Left ventricle myocardium superior (tissue), 1 donor: Measurements from ENCODE around the gene STRA8. TPM values are rescaled to one million over a fixed set of nuclear protein-coding genes. Genes with fewer than 3 reads are reported as not detected.
"Not testable (repeated sequence)": the region's sequence is repeated elsewhere in the genome, so short reads cannot be mapped to it uniquely, and the experiment has no call there.

Experiments used
- ATAC-seq: fragments of 200-7000 bp; cut with Tn5 transposase; one replicate; pipeline ENCODE4 v1.9.1; 2020; ENCODE audit warnings: mild to moderate bottlenecking, moderate library complexity
- DNase-seq: peaks from one replicate; pipeline ENCODE4 v3.0.0-alpha.2; 2020
- intact Hi-C: fragments of 100-400 bp; cut with micrococcal nuclease; formaldehyde crosslinking; loops from one replicate; pipeline ENCODE4 v1.11.0; 2022
- total RNA-seq: library from RNA; stranded (reverse); fragmentation: NEBNext Ultra II Directional; extraction: Animal tissue kit (Norgen Biotek cat#: 25700); gene quantifications from one replicate; pipeline ENCODE4 v1.2.1, GENCODE V29; 2021
- donor health status: DM: no; HTN: yes; CAD: no; lungs with severe emphysema.

STRA8 gene
- total RNA-seq, 1 donor from 2014 or later: not detected

- DNase-seq (no peak), ATAC-seq (no peak)
- intact Hi-C loops: no loop called here
These were observed 1.6 kb upstream of the STRA8 start for GRCh38 chr7:135232087-135232486.

- DNase-seq (peak; percentile 37), ATAC-seq (no peak)
- intact Hi-C loops: no loop called here
These were observed 918 bp upstream of the STRA8 start for GRCh38 chr7:135232720-135233119.

- DNase-seq, ATAC-seq, intact Hi-C loops: not testable (repeated sequence)
These were observed 457 bp downstream of the STRA8 start for GRCh38 chr7:135234095-135234494.

- ATAC-seq (no peak), DNase-seq (no peak)
- intact Hi-C loops: no loop called here
These were observed 1.1 kb downstream of the STRA8 start for GRCh38 chr7:135234727-135235126.

GRCh38 chr7:135235841-135236240 lies 2.2 kb downstream of the STRA8 start:
- intact Hi-C loops: no loop called here
- DNase-seq (no peak), ATAC-seq (no peak)

- DNase-seq (no peak), ATAC-seq (no peak)
- intact Hi-C loops: no loop called here
These were observed 3.1 kb downstream of the STRA8 start for GRCh38 chr7:135236727-135237126.

GRCh38 chr7:135238112-135238744 lies 4.6 kb downstream of the STRA8 start:
- ATAC-seq (no peak), DNase-seq (no peak)
- intact Hi-C loops: no loop called here

- no peak for DNase-seq
- intact Hi-C loops: no loop called here
- no peak for ATAC-seq
These were observed 5.6 kb downstream of the STRA8 start for GRCh38 chr7:135239263-135239662.

GRCh38 chr7:135240441-135240840 lies 6.8 kb downstream of the STRA8 start:
- DNase-seq: no peak
- ATAC-seq: no peak
- intact Hi-C loops: no loop called here

- DNase-seq (no peak), ATAC-seq (no peak)
- intact Hi-C loops: no loop called here
These were observed 8.6 kb downstream of the STRA8 start for GRCh38 chr7:135242096-135242684.

GRCh38 chr7:135245226-135246190 lies 11.9 kb downstream of the STRA8 start:
- intact Hi-C loops: no loop called here
- ATAC-seq (no peak), DNase-seq (no peak)

GRCh38 chr7:135246191-135246825 lies 12.7 kb downstream of the STRA8 start:
- DNase-seq (no peak), ATAC-seq (no peak)
- intact Hi-C loops: no loop called here

GRCh38 chr7:135247746-135248471 lies 14.3 kb downstream of the STRA8 start:
- intact Hi-C loops: no loop called here
- no peak for DNase-seq
- ATAC-seq: no peak

- DNase-seq: no peak
- ATAC-seq: no peak
- intact Hi-C loops: no loop called here
These were observed 14.9 kb downstream of the STRA8 start for GRCh38 chr7:135248546-135248945.

GRCh38 chr7:135251496-135252391 lies 18.1 kb downstream of the STRA8 start:
- intact Hi-C loops: no loop called here
- no peak for ATAC-seq
- DNase-seq: no peak

- peak; percentile 72 for DNase-seq
- peak; percentile 92 for ATAC-seq
- intact Hi-C loops: no loop called here
These were observed 20.5 kb downstream of the STRA8 start for GRCh38 chr7:135253851-135254771.

GRCh38 chr7:135257790-135258189 lies 24.2 kb downstream of the STRA8 start:
- no peak for ATAC-seq
- intact Hi-C loops: no loop called here
- no peak for DNase-seq
